GM23248 (cell line): ENCODE results near the gene IFT52.

Experiments used
- EZH2 ChIP-seq: fragments of 200-600 bp; sonication (generic); IDR thresholded peaks from 2 replicates; pipeline ENCODE4 v1.6.1; 2018; ENCODE audit warnings: antibody characterized with exemption, mild to moderate bottlenecking; ENCODE audit not compliant: insufficient read depth, poor library complexity, severe bottlenecking
- EZH2phosphoT487 ChIP-seq: fragments of 200-600 bp; sonication (generic); IDR thresholded peaks from 2 replicates; pipeline ENCODE4 v1.6.1; 2018; ENCODE audit warnings: antibody characterized with exemption, moderate library complexity, mild to moderate bottlenecking, low read depth; ENCODE audit not compliant: insufficient read depth

DNA sequence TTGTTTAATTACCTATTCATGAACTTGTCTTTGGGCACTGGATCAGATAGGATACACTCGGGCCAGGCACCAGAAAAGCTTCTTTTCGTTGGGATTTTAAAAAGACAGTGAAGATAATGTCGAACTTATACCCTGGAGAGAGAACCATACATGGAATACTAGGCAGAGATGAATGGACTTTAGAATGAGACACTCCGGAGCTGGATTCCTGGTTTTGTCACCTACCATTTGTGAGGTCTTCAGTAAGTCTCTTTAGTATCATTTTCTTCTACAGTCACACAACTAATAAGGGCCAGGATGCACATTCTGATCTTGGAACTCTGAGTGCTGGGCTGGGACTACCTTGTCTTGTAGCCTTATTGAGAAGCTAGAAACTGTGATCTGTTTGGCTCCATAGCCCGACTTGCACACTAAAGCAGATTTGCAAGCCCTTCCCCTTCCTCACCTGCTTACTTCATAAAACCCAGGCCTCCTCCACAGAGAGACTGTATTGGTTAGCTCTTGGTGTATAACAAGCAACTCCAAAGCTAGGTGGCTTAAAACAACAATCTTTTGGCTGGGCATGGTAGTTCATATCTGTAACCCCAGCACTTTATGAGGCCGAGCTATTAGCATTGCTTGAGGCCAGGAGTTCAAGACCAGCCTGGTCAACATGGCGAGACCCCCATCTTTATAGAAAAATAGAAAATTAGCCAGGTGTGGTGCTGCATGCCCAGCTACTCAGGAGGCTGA is 7.4 kb upstream of the IFT52 start:
- TF ChIP-seq EZH2 (no peak), EZH2phosphoT487 (no peak)
